Stimulated activated CD8-positive, alpha-beta memory T cell treated with anti-CD3 and anti-CD28 coated beads, Interleukin-12 subunit alpha, Interleukin-12 subunit beta, amount 100 ng/mL, for 24 hours (primary cell): ENCODE measurements around the gene NR3C2.
"Not testable (repeated sequence)": the region's sequence is repeated elsewhere in the genome, so short reads cannot be mapped to it uniquely, and the experiment has no call there.

ENCODE experiments used
- DNase-seq: peaks from one replicate; pipeline ENCODE4 v3.0.0-alpha.2; 2020; ENCODE audit errors: extremely low read depth

Gene NR3C2

DNA sequence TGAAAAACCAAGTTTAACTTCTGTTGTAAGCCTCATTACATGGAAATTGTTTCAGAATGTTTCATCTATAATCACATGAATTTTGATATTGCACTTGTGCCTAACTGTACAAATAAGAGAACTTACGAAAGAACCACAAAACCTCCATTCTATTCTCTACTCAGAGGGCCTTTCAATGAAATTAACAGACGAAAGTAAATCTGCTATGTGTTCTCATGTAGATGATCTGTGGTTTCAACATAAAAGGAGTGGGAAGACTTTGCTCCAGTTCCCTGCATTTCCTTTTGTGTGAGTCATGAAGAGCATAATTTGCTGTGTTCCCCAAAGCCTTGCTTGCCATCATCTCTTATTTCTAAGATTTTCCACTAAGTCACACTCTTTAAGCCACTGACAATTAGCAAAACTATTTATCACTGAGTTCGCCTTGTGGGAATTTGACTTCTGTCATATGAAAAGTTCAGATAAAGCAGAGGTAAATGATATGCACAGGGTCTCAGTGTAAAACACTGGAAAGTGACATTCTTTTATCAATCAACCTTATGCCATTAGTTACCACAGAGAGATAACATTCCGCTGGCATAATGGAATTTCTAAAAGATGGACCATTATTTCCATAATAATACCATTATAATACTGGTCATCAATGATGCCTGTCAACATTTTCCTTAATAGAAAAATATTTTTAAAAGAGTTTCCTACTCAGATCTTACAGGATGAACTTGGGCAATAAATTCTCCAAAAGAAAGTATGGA lies 329.8 kb downstream of the NR3C2 start:
- DNase-seq = no peak

DNA sequence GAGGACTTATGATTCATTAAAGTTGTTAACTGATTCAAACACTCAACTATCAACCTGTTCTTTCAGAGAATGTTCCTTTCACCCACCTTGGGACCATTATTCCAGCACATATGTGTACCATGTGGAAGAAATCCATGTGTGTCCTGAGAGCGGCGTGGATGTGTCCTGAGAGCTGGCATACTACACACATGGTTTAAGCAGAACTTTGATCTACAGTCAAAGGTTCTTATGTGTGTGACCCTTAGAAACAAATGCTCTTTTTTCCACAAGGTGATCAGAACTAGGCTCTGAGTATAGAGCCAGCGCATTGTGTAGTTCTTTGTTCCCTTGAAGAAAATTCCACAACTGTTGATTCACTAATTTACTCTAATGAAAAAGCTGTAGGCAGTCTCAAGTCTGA lies 332.0 kb downstream of the NR3C2 start:
- DNase-seq = no peak

DNA sequence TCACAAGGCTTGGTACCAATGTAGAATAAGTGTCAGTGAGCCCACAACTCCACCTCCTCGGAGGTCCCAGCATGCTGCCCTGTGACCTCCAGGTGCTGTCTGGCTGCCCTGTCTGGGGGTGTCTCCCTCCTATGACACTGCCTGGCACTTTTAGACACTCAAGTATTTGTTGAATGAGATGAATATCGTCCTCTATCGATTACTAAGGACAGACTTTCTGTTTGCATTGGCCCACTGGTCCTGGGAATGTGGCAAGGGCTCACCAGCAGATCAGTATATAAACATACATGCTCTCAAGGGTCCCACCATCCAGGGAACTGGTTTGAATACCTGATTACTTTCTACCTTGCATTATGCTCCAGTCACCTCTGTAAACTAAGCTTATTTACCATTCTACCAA lies 333.0 kb downstream of the NR3C2 start:
- no peak for DNase-seq

DNA sequence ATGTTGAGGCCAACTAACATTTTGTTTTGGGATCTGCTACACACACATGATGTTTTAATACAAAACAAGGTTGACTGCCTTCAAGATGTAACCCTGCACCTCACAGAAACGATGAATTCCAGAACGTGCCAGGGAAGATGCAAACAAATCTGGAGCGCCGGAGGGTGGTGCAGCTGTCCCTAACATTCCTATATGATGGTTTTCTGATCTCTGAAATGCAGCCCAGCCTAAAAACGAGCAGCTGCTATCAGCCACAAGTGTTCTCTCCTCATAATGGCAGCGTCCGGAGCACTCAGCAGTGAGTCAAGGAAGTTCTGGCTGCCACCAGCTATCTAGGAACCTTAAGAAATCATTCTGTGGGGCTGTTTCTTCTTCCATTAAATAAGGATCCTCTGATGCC lies 333.4 kb downstream of the NR3C2 start:
- DNase-seq = no peak

DNA sequence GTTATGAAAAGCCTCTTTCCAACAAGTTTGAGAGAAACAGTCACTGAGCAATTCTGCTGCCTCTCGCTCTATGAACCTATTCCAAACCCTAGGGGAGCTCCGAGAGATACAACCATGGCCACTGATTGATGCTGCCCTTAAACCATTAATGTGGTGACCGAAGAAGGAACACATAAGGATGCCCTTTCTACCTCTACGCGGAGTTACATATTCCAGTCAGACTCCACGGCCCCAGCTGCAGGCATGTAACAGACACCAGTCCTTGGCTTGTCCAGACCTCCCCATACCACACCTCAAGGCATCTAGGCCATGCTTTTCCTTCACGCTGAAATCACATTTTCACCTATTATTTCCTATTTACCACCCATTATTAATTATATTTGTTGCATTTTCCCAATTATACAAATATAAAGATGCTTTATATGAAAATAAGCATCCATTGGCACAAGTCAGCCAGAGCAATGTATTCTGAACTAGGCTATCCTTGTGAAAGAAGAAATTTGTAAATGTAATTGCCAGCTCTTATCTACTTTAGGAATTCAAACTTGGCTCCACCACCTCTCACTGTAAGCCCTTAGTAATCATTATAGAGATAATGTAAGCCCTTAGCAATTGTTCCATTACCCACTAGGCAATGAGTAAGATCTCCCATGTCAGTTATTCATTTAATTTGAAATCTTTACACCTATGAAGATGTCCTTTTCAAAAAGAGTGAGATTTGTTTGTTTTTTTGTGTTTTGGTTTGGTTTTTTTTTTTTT lies 338.4 kb downstream of the NR3C2 start:
- no peak for DNase-seq

DNA sequence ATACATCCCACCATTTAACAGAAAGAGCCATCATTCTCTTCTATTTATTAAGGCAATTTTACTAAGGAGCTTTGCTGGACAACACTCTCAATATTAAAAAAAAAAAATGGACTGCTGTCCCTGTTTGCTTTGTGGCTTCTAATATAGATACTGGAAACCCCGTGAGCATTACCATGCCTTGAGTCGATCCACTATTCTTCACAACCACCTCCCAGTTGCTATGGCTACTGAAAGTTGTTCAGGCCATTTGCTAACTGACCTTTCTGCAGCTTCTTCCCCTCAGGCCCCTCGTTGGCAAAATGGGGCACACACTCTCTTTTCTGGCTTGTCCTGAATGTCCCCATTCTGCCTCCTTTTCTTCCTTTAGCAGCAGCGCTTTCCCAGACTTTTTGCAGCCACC lies 340.4 kb downstream of the NR3C2 start:
- DNase-seq = no peak

DNA sequence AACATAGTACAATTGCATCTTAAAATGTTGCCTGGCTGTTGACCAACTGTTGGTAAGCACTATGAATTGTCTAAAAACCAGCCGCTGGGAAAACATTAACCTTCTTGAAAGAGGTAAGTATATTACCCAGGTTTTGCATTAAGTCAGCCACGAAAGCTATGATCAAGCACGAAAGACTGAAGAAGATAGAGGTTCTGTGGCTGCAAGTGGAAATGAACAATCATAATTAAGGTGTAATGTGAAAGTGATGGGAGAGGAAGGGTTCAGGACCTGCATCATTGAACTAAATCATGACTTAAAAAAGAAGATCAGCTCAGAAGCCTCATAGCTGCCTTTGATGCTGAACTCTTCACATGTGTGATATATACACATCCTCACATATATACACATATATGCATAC lies 341.0 kb downstream of the NR3C2 start:
- DNase-seq = no peak

DNA sequence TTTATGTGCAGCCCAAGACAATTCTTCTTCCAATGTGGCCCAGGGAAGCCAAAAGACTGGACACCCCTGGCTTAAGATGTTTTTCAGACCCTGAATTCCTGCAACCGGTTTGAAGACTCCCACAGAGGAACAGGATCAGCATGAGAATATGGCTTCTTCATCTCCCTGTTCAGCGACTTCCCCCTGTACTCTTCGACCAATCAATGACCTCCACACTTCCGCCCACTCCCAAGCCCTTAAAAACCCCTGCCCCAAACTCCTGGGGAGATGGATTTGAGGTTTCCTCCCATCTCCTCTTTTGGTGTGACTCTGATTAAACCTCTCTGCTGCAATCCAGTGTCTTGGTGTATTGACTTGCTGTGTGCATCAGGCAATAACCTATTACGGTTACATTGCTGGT lies 344.4 kb downstream of the NR3C2 start:
- DNase-seq = no peak

DNA sequence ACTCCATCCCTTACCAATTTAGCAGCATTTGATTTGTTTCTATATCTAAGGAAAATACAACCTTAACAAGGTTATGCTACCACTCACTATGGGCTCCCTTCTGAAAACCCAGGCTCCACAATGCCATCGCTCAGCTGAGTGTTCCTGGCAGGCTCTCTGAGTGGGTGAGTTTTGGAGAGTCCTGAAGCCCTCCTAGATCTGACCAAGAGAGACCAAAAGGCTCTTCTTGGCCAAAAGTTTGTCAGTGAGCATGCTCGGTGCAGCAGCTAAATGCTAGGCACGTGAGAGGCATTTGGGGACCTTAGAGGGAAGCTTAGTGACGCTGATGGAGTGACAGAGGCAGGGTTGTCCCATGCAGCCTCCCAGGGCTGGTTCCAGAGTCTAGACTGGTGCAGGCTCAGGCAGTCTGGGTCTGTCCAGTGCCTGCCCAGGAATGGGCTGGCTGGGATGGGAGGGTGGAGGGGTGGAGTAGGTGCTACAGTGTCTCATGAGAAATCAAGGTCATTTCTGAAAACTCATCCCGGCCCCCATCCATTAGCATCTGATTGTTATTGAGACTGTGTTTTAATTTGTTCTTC lies 346.8 kb downstream of the NR3C2 start:
- DNase-seq = no peak

DNA sequence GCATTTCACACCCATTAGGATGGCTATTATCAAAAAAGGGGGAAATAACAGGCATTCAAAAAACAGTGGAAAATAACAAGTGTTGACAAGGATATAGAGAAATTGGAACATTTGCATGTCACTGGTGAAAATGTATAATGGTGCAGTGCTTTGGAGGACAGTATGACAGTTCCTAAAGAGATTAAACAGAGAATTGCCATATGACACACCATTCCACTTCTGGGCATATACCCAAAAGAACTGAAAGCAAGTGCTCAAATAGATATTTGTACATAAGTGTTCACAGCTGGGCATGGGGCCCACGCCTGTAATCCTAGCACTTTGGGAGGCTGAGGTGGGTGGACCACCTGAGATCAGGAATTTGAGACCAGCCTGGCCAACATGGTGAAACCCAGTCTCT lies 348.1 kb downstream of the NR3C2 start:
- DNase-seq = no peak

DNA sequence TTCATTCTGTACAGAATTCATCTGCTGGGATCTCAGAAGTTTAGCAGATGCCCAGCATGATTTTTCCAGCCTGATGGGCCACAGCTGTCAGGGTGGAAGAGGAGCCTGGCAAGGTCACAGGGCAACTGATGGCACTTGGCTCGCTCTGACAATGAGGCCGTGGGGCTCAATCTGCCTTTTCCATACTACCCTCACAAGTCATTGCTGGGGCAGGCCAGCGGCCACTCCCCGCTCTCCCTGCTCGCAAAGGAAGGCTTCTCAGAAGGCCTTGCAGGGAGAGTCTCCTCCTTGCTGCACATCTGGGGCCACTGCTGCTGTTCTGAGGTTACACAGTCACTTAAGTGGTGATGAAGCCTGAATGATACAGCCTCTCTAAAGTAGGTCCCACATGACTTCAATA lies 349.1 kb downstream of the NR3C2 start:
- DNase-seq = no peak

DNA sequence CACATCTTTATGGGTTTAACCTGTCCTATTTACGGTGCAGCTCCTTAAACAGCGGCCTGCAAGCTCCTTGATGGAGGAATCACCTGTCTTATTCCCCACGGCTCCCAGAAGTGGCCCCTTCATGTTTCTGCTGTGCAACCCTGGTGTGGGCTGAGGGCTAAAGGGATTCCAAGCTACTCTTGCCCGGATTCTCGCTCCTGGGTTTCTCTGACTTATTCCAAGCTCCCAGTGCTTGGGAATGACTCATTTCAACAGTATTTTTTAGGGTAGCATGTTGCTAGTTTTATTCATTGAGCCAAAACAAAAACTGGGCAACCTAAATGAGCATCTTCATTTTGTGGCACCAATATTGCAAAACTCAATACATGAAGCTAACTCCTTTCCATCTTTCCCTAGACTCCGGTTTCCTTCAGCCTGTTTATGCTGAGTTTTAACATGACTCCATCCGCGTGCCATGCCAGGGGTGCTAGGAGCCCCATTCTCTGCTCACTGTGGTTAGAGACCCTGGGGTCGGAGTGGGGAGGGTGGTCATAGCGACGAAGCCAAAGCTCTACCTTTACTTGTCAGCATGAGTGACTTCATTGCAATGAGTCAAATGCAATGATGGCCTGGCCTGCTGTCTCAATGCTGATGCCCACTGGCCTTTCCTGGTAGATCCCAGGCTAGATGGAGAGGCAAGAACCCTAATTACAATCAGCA lies 349.7 kb downstream of the NR3C2 start:
- DNase-seq = no peak

DNA sequence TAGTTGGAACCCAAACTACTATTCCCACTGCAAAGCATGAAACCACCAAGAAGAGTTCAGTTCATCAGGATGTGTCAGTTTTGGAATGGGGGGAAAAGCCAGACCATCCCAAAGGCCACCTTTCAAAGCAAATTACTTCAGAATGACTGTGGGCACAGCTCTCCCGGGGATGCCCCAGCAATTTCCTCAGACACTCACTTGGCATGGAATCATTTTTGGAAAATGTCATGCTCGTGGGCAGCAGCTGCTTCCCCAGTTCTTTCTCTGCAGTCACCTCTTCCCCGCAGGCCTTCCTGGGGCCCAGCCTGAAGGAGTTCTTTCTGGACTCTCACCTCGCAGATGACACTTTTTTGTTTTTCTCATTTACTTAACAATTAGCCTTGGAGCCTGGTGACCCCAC lies 350.3 kb downstream of the NR3C2 start:
- no peak for DNase-seq

DNA sequence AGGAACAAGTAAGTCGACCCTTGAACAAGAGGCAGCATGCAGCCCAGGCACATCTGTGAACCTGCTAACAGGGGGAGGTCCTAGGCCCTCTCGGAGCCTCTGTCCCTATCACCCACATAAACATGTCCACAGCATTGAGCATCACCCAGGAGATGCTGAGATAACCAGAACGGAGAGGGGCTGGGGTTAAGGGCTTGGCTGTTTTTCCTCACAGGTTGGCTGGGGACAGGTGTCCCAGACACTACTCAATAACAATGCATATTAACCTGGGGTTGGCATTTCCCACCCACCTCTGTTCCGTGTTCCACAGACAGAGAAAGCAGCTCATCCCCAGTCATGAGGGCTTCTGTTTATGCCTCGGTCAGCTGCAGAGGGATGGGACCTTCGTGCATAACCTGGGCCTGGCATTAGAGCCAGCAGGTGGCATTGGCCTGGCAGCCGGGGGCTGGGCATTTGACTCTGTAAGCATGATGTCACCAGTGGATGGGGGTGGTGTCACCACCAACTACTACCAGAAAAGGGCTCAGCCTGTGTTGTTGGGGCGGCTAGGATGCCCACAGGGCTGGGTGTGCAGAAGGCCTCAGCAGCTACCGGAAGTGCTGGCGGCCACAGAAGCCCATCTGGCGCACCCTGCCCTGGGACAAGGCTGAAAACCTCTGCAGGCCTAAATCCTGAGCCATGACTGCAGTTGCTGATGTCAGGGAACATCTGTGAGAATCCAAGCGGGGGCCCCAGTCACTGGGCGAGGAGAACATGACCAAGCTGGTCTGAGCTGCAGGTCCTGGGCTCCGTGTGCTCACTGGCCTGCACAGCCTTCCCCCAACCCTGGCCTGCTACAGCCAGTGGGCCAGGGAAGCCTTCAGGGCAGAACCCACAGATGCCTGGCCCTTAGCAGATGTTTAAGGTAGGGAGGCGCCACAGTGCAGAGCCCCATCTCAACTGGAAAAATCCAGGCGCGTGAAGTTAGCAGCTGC lies 351.4 kb downstream of the NR3C2 start:
- DNase-seq = no peak

DNA sequence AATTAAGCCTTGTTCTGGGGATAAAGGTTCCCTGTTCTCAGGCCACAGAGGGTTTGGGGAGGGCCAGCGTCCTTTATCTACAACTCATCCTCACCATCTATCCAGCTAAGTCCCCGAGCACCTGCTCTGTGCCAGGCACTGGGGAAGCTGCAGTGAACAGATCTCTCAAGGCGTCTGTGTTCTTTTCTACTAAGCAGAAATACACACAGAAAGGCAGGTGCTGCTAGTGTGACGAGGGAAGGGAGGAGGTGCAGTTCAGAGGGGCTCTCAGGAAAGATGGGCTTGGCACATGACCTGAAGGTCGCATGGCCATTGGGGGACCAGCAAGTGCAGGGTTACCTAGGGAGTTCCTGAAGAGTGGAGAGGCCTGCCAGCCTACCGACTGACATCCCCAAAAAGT lies 352.2 kb downstream of the NR3C2 start:
- DNase-seq = no peak

DNA sequence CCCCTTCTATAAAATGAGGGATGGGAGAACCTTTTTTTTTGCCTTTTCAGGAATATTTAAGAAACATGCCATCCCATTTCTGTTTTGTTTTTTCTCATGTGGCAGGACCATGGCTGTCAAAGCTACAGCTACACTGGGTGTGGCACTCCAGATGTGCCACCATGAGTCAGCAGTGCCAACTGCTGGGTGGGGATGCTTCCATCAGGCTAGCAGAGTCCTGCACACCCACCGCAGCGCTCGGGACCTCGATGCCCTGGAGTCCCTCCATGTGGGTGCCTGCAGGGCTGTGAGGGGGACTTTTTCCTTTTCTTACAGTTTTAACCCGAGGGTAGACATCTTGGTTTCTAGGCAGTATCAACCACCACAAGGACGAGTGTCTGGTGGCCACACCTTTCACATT lies 352.6 kb downstream of the NR3C2 start:
- no peak for DNase-seq

DNA sequence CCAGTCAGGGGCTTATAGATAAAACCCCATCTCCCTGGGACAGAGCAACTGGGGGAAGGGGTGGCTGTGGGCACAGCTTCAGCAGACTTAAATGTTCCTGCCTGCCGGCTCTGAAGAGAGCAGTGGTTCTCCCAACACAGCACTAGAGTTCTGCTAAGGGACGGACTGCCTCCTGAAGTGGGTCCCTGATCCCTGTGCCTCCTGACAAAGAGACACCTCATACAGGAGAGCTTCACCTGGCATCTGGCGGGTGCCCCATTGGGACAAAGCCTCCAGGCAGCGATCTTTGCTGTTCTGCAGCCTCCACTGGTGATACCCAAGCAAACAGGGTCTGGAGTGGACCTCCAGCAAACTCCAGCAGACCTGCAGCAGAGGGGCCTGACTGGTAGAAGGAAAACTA lies 359.1 kb downstream of the NR3C2 start:
- DNase-seq = not testable (repeated sequence)

DNA sequence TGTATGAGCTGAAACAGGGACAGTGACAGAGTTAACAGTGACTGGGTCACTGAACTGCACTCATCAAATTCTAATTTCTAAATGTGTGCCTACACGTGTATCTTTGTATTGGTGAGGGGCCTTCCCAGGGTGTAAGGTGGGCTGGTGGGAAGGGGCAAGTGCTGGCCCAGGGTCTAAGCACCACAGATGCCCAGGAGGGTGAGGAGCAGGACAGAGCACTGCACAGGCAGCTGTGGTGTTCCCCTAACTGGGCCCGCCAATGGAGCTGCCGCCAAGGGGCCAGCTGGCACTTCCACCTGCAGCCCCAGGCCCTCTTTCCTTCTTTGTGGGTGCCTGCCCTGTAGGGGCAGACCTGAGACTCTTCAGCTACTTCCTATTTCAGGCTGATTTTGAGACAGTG lies 360.5 kb downstream of the NR3C2 start:
- no peak for DNase-seq

DNA sequence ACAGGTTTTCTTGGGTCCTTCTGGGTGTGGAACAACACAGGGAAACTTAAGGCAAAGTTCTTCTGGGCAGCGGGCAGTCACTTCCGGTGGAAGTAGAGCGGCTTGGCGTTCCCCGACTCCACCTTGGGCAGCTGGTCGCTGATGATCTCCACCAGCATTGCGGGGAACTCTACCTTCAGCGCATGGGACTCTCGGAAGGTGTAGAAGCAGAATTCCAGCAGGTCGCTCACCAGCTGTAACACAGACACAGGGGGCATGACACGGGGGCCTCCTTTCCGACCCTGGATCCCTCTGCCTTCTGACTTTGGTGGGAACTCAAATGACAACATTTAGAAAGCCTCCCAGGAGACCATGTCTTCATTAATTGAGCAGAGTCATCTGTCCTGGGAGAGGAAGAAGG lies 360.9 kb downstream of the NR3C2 start:
- DNase-seq = no peak

DNA sequence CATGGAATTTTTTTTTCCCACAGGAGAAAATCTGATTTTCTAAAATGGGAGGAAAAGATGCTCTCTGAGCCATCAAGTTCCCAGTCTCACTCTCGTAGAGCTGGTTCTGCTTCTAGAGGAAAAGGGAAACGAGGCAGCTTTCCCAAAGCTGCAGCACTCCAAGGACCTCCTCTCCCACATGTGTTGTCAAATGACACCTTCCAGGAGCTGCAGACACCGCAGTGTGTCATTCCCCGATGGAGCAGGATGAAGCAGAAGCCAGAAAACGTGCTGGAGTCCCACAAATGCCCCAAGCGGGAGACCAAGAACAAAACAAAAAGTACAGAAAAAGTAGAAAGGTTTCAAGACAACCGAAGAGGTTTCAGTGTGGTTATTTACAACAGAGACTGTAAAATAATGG lies 362.3 kb downstream of the NR3C2 start:
- DNase-seq = no peak

DNA sequence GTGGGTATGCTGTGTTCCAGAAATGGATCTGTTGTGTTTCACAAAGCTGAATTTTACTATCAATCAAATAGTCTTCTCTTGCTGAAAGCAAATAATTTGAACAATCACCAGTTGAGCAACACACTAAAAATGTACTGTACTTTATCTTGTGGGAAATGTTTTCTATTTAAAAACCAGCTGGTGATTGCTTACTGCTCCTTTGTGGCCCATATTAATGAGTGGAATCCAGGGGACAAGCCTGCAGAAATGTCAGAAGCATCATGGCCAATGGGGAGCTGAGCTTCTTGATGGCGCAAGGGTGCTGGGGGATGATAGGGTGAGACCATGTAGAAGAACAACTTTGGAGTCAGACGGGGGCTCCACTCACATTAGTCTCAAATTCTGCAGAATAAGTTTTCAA lies 364.2 kb downstream of the NR3C2 start:
- no peak for DNase-seq
